Muscle layer of duodenum (tissue), 2 donors: ENCODE data around the gene WT1.
A peak's percentile ranks its signal among the peaks of the same experiment; 100 is the strongest.
"Not testable (repeated sequence)": the region's sequence is repeated elsewhere in the genome, so short reads cannot be mapped to it uniquely, and the experiment has no call there.

Source experiments
- H3K27ac ChIP-seq: one replicate; pipeline ENCODE4 v1.7.0; 2013; ENCODE audit warnings: mild to moderate bottlenecking, low read length
- H3K27me3 ChIP-seq: one replicate; pipeline ENCODE4 v1.7.0; 2013; ENCODE audit warnings: low read depth, mild to moderate bottlenecking, control low read depth, low read length
- H3K36me3 ChIP-seq, 2 donors: one replicate each; pipeline ENCODE4 v1.7.0; 2013; ENCODE audit warnings: low read length in 2 of 2, control low read depth in 1 of 2, mild to moderate bottlenecking in 1 of 2; ENCODE audit not compliant: insufficient read depth in 2 of 2, control insufficient read depth in 1 of 2
- H3K4me1 ChIP-seq, 2 donors: one replicate each; pipeline ENCODE4 v1.7.0; 2013; ENCODE audit warnings: low read length in 2 of 2, mild to moderate bottlenecking in 2 of 2, control low read depth in 1 of 2, moderate library complexity in 1 of 2; ENCODE audit not compliant: insufficient read depth in 2 of 2, control insufficient read depth in 1 of 2
- H3K4me3 ChIP-seq, 2 donors: one replicate each; pipeline ENCODE4 v1.7.0; 2013; ENCODE audit warnings: low read length in 2 of 2, low read depth in 1 of 2, mild to moderate bottlenecking in 1 of 2
- H3K9me3 ChIP-seq, 2 donors: one replicate each; pipeline ENCODE4 v1.7.0; 2013; ENCODE audit warnings: low read length in 2 of 2, control low read depth in 1 of 2, mild to moderate bottlenecking in 1 of 2; ENCODE audit not compliant: control insufficient read depth in 1 of 2
- donor health status: healthy.

Gene WT1

DNA sequence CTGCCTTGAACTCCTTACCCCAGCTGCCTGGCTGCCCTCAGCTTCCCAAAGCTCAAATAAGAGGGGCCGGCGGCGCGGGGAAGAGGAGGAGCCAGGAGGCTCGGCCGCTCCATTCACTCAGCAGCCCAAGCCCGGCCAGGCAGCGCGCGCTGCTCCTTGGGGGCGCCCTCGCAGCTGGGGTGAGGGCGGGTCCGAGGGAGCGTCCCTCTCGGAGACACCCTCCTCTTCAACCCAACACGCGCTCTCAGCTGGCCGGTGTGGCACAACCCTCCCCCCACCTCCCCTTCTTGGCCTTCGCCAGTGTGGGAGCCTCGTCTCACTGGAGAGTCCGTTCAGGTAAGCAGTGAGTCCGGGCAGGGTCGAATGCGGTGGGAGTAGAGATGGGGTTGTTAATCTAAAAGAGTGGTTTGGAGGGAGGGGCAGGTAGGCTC is at the start of gene WT1:
Gene WT1, minus strand, starts transcription at position 29 of the 431 bp plus-strand sequence.
- Histone ChIP-seq H3K9me3 (no peaks in the 10 kb centered on the region), H3K4me3 (peak within 1 kb of the TSS; percentile 26 to 51), H3K4me1 (peaks cover 0 to 66% of the 10 kb centered on the region in 2 donors), H3K27me3 (peaks cover 87% of the 10 kb centered on the region), H3K27ac (no peak within 1 kb of the TSS), H3K36me3 (no peaks in the 10 kb centered on the region)

- no peaks in the 10 kb centered on the region for H3K9me3 ChIP-seq
- H3K4me1 ChIP-seq = no peaks in the 10 kb centered on the region
- H3K4me3 ChIP-seq = no peak overlapping the region
- no peaks in the 10 kb centered on the region for H3K27me3 ChIP-seq
- no peak overlapping the region for H3K27ac ChIP-seq
- no peaks in the 10 kb centered on the region for H3K36me3 ChIP-seq
These were observed 44.0 kb upstream of the WT1 start for GRCh38 chr11:32479291-32479690.

DNA sequence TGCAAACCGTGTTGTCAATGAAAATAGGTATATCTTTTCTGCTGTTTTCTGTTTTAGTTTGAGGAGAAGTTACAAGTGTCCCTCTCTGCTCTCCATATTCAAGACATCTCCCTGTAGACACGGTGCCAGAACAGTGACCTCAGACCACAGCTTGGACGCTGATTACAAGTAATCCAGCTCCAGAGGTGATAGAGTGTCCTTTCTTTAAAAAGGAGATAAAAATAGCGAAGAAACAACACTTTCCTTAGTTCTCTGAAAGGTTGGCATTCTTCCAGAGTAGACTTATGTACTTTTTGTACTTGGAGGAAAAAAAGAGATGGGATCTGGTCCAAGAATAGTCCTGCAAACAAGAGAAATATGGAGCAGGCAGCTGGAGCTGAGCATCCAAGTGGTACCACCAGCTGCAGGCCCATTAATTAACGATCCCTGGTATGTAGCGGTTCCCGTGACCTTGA is 43.0 kb upstream of the WT1 start:
- Histone ChIP-seq H3K27ac (no peak overlapping the region), H3K36me3 (no peaks in the 10 kb centered on the region), H3K4me1 (no peaks in the 10 kb centered on the region), H3K9me3 (no peaks in the 10 kb centered on the region), H3K4me3 (no peak overlapping the region), H3K27me3 (no peaks in the 10 kb centered on the region)

DNA sequence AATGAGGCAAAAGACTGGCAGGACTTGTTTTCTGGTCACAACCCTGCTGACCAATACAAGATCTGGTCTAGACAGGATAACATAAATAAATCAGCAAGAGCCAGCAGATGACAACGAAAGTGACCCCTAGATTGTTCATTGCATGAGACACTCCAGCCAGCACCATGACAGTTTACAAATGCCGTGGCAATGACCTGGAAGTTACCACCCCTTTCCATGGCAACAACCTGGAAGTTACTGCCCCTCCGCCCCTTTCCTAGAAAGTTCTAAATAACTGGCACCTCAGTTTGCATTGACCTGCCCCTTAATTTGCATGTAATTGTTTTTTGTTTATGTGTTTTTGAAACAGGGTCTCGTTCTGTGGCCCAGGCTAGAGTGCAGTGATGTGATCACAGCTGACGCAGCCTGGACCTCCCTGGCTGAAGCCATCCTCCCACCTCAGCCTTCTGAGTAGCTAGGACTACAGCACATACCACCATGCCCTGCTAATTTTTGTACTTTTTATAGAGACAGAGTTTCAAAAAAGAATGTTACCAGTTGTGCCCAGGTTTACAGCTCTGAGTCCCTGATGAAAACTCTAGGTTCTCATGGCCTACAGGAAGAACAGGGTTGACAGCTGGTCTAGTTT is 38.1 kb upstream of the WT1 start:
- Histone ChIP-seq H3K4me3 (no peak overlapping the region), H3K27me3 (no peaks in the 10 kb centered on the region), H3K36me3 (no peaks in the 10 kb centered on the region), H3K9me3 (no peaks in the 10 kb centered on the region), H3K4me1 (no peaks in the 10 kb centered on the region), H3K27ac (no peak overlapping the region)

GRCh38 chr11:32472226-32472625 is 36.9 kb upstream of the WT1 start:
- Histone ChIP-seq H3K27ac (no peak overlapping the region), H3K9me3 (no peaks in the 10 kb centered on the region), H3K4me3 (no peak overlapping the region), H3K36me3 (no peaks in the 10 kb centered on the region), H3K4me1 (no peaks in the 10 kb centered on the region), H3K27me3 (no peaks in the 10 kb centered on the region)

DNA sequence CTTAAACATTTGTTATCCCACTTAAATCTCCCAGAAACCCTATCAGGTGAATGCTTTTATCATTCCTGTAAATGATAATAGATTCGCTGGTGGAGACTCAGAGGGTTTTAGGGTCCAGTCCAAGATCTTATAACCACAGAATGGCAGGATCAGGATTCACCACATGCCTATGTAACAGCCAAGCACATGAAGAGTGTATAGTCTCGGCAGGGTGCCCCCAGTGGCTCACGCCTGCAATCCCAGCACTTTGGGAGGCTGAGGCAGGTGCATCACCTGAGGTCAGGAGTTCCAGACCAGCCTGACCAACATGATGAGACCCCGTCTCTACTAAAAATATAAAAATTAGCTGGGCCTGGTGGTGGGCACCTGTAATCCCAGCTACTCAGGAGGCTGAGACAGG is 36.2 kb upstream of the WT1 start:
- H3K4me1 ChIP-seq, H3K27ac ChIP-seq, H3K36me3 ChIP-seq, H3K9me3 ChIP-seq, H3K4me3 ChIP-seq, H3K27me3 ChIP-seq: not testable (repeated sequence)

DNA sequence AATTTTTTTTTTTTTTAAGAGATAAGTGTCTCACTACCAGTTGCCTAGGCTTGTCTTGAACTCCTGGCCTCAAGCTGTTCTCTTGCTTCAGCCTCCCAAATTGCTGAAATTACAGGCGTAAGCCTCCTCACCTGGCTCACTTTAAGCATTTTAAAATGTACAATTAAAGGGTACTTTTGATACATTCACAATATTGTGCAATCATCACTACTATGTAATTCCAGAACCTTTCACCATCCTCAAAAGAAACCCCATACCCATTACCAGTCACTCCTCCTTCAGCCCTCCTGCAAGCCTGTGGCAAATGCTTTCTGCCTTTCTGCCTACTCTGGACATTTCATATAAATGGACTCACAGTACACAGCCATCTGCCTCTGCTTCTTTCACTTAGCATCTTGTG is 34.5 kb upstream of the WT1 start:
- H3K9me3 ChIP-seq = no peaks in the 10 kb centered on the region
- no peaks in the 10 kb centered on the region for H3K27me3 ChIP-seq
- no peak overlapping the region for H3K27ac ChIP-seq
- no peaks in the 10 kb centered on the region for H3K4me1 ChIP-seq
- H3K4me3 ChIP-seq = no peak overlapping the region
- H3K36me3 ChIP-seq = no peaks in the 10 kb centered on the region

DNA sequence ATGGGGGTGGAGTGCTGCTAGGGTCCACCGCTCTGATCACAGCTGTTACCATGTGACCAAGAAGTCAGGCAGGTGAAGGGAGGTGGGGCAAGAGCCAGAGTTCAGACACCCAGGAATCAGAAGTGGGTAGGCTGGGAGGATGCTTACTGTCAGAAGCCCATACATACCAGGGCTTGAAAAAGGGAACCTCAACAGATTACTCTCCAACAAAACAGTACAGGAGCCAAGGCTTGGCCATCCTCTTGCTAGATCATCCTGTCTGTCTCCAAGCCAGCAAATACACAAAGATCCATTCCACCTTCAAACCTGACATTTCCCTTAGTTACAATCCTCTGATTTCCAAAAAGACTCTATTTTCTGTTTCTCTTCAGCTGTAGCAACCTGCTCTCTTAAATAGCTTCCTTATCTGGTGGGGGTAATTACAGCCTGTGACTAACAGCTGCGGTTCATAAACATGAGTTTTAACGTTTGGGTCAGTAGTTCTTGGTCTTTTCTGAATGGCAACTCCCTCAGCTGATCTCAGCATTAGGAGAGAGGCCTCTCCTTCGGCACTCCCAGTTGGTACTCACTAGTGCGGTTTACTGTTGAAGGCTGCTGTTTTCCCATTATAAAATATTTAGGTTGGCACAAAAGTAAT is 31.1 kb upstream of the WT1 start:
- Histone ChIP-seq H3K36me3 (no peaks in the 10 kb centered on the region), H3K4me1 (no peaks in the 10 kb centered on the region), H3K27ac (no peak overlapping the region), H3K4me3 (no peak overlapping the region), H3K9me3 (no peaks in the 10 kb centered on the region), H3K27me3 (no peaks in the 10 kb centered on the region)

GRCh38 chr11:32464078-32464477 is 28.7 kb upstream of the WT1 start:
- no peaks in the 10 kb centered on the region for H3K4me1 ChIP-seq
- H3K9me3 ChIP-seq = no peaks in the 10 kb centered on the region
- H3K27ac ChIP-seq = no peak overlapping the region
- H3K4me3 ChIP-seq = no peak overlapping the region
- no peaks in the 10 kb centered on the region for H3K36me3 ChIP-seq
- no peaks in the 10 kb centered on the region for H3K27me3 ChIP-seq

DNA sequence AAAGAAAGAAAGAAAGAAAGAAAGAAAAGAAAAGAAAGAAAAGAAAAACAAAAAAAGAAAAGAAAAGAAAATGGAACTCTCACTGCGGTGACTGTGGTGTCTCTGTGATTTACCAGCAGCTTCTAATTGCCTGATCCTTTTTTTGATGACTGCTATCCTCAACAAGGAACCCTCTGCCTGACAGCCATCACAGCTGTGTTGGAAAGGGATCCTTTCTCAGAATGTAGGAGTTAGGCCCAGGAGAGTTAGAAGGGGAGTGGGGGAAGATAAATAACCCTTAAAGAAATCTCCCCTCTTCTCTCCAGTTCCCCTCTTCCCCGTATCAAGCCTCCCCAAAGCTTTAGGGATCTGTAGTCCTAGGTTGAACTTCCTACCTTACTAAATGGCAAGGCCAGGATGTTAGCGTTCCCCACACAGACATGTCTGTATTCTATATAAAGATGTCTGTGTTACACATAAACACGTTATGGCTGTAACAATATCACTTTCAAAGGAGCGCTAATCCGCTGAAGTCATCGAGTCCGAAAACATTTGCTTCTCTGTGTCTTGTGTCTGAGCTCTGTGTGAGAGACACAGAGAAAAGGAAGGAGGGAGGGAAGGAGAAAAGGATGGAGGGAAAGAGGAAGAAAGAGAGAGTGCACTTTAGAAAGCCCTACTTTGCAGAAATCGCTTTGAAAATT is 26.8 kb upstream of the WT1 start:
- Histone ChIP-seq H3K9me3 (no peaks in the 10 kb centered on the region), H3K27ac (no peak overlapping the region), H3K4me3 (no peak overlapping the region), H3K27me3 (no peaks in the 10 kb centered on the region), H3K36me3 (no peaks in the 10 kb centered on the region), H3K4me1 (no peaks in the 10 kb centered on the region)

DNA sequence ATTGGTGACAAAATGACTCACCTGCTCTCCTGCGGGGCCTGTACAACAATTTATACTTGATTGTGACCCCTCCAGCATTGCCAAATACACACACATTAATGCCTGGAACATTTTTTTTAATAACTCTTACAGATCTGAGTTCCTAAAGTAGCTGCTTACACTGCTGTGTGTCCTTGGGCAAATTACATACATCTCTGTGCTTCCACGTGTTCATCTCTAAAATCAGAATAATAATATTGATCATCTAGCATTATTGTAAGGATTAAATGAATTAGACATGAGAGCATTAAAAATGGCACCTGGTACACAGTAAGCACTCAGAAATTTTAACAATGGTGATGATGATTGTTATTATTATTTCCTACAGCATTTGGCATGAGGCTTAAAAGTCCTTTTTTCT is 21.5 kb upstream of the WT1 start:
- Histone ChIP-seq H3K36me3 (no peaks in the 10 kb centered on the region), H3K9me3 (no peaks in the 10 kb centered on the region), H3K27me3 (no peaks in the 10 kb centered on the region), H3K27ac (no peak overlapping the region), H3K4me3 (no peak overlapping the region), H3K4me1 (no peaks in the 10 kb centered on the region)
